GM21786 (cell line): Measurements from ENCODE around the gene NELFB.
A peak's percentile ranks its signal among the peaks of the same experiment; 100 is the strongest.

ENCODE experiments used
- ATAC-seq: cut with Tn5 transposase; IDR thresholded peaks from one replicate; pipeline ENCODE4 v1.9.1; 2021; ENCODE audit not compliant: unreplicated experiment

Gene NELFB

GRCh38 chr9:137267933-137268355 lies 12.8 kb downstream of the NELFB start:
- ATAC-seq: no peak

- no peak for ATAC-seq
Measured at GRCh38 chr9:137268538-137269201, 13.5 kb downstream of the NELFB start.

DNA sequence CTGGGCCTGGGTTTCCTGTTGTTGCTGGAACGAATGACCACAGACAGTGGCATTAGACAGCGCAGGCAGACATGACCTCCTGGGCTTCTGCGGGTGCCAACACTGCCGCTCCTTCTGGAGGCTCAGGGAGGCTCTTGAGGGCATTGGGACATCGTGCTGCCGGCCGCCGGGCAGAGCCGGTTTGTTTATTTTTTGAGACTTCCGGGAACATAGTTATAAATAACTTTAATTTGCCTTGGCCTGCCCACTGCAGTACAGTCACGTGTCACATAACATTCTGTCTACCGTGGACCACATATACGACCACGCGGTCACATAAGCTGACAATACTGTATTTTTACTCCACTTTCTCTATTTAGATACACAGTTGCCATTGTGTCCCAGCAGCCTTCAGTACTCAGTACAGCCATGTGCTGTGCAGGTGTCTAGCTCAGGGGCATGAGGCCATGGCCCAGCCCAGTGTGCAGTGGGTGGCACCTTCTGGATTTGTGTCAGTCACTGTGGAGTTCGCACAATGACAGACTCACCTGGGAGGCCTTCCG lies 14.2 kb downstream of the NELFB start:
- no peak for ATAC-seq

- ATAC-seq: no peak
Measured at GRCh38 chr9:137270929-137271695, 16.0 kb downstream of the NELFB start.

- no peak for ATAC-seq
Measured at GRCh38 chr9:137271696-137272076, 16.6 kb downstream of the NELFB start.

DNA sequence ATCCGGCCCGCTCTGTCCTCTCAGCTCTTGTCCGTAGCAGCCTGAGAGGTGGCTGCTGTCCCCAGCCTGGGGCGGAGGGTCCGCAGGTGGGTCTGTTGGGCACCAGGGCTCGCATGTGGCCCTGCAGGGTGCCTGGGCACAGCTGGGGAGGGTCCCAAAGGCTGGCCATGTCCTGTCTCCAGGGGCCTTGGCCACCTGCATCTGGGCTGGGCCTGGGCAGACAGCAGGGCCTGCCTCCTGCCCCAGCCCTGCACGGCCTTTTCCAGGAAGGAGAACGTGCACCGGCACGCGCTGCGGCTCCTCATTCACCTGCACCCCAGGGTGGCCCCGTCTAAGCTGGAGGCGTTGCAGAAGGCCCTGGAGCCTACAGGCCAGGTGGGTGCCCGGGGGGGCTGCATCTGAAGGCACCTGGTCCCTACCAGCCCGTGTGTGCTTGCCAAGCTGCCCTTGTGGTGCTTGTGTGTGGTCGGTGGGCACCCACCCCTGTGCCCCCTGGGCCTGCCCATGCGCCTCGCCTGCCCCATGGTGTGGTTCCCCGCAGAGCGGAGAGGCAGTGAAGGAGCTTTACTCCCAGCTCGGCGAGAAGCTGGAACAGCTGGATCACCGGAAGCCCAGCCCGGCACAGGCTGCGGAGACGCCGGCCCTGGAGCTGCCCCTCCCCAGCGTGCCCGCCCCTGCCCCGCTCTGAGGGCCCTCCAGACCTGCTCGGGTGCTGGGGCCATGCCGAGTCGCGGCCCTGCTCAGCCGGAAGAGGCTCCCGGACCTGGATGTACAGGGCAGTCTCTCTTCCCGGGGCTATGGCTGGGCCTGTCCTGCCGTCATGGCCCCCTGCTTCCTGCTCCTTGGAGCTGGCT lies 17.3 kb downstream of the NELFB start:
- ATAC-seq: no peak

- ATAC-seq: no peak
Measured at GRCh38 chr9:137273095-137273490, 18.0 kb downstream of the NELFB start.

GRCh38 chr9:137273611-137274320 lies 18.6 kb downstream of the NELFB start:
- no peak for ATAC-seq

DNA sequence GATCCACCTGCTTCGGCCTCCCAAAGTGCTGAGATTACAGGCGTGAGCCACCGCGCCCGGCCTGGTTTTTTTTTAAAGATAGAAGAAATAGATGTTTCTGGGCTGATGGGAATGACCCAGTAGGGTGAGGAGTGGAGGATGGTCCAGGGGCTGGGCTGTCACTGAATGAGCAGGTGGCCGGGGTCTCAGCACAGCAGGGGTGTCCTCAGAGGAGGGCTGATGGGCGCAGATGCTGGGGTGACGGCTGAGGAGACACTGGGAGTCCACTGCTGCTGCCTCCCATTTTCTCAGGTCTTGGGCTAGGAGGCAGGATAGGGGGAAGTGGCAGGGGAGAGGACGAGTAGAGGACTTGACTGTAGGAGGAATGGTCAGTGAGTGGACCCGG lies 20.1 kb downstream of the NELFB start:
- ATAC-seq: no peak

- ATAC-seq: no peak
Measured at GRCh38 chr9:137275588-137276472, 20.7 kb downstream of the NELFB start.

DNA sequence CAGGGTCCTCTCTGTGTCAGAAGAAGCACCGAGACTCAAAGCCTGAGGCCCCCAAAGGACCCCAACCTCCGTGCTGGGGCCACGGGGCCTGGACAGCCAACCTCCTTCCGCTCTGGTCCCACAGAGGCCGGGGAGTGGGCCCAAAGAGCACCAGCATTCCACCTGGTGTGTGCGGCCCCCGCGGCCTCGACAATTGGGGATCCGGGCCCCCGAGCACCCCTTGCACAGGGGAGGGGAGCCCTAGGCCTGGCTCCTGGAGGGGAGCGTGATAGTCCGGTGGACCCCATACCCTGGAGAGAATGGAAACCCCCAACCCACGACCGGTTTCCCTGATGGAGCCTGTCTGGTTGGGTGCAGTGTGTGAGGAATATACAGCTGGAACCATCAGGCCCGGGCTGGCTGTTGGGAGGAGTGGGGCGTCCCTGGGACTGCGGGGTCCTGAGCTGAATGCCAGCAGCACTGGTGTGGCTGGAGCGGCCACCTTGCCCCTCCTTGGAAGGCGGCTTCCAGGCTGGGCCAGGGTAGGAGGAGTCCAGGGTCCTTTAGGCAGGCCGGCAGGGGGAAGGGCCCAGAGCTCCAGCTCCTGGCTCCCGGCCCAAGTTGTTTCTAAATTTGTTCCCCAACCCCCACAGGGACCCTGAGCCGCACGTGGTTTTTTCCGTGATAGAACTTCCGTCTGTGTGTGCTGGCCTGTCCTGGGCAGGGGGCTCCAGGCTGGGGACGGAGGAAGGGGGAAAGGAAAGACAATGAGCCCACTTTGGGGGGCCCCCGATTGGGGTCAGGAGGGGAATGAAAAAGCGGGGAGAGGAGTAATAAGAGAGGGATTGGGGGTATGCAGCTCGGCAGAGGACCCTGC lies 21.6 kb downstream of the NELFB start:
- ATAC-seq: no peak

- ATAC-seq: peak; percentile 74
Measured at GRCh38 chr9:137277329-137278041, 22.4 kb downstream of the NELFB start, which contains the start of gene TOR4A. Gene TOR4A (plus strand): TSS chr9:137277726. CDS start chr9:137278690, 964 bp downstream.

- no peak for ATAC-seq
Measured at GRCh38 chr9:137278061-137278701, 23.1 kb downstream of the NELFB start.

GRCh38 chr9:137278721-137279711 lies 23.9 kb downstream of the NELFB start:
- no peak for ATAC-seq

DNA sequence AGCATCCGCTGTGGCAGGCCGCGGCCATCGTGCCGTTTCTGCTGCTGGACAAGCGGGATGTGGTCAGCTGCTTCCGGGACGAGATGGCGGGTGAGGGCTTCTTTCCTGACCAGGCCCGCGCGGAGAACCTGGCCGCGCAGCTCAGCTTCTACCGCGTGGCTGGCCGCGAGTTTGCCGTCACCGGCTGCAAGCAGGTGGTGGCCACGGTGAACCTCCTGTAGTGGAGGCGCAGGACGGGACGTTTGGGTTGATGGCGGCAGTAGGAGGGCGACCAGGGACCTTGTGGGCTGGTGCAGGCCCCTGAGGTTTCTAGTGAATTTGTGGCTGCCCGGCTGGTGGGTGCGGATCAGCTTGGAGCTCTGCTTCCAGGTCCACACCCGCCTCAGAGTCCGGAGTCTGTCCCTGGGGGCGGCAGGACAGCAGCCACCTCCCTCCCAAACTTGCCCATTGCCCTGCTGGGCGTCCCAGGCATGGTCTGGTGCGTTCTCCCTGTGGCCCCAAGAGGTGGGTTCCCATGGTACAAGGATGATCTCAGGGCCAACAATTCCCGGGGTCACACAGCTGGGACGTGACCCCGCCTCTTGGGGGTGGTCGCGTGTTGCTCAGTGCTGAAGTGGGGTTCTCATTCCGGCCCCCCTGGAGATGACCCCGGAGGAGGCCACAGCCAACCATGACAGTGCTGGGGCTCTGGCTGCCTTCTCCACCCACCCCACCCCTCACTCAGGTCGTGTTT lies 24.8 kb downstream of the NELFB start:
- ATAC-seq: no peak
